GM18520 (cell line): Measurements from ENCODE around the gene TTC19.
"Not testable (repeated sequence)": the region's sequence is repeated elsewhere in the genome, so short reads cannot be mapped to it uniquely, and the experiment has no call there.

Experiments
- ATAC-seq: cut with Tn5 transposase; IDR thresholded peaks from one replicate; pipeline ENCODE4 v1.9.1; 2021; ENCODE audit not compliant: unreplicated experiment

The TTC19 gene

DNA sequence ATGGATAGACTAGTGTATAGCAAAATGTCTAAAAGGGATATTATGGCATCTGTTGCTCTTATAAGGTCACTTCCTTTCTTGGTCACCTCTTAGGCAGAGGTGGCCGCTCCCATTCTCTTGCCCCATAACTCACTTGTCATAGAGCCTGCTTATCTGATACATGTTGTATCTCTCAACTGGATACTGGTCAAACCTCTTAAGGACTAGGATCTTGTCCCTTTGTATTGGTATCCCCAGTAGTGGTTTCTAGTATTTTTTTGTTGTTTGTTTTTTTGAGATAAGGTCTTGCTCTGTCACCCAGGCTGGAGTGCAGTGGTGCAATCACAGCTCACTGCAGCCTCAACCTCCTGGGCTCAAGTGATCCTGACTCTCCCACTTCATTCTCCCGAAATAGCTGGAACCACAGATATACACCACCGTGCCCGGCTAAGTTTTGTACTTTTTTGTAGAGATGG lies 27.1 kb upstream of the TTC19 start:
- ATAC-seq: no peak

DNA sequence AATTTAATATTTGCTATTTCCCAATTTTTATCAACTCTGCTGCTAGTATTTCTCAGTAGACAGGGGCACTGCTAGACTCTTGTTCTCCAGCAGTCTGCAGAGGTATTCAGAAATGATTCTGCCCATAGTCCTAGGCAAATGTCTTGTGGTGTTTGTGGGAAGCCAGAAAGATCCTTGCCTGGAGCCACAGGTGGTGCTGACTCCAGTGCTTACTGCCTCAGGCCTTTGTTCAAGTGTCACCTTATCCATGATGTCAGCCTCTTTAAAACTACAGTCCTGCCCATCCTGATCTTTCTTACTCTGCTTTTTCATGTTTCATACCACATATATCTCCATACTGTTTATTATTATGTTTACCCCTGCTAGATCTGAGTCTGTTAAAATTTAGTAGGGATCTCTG lies 26.6 kb upstream of the TTC19 start:
- ATAC-seq: no peak

DNA sequence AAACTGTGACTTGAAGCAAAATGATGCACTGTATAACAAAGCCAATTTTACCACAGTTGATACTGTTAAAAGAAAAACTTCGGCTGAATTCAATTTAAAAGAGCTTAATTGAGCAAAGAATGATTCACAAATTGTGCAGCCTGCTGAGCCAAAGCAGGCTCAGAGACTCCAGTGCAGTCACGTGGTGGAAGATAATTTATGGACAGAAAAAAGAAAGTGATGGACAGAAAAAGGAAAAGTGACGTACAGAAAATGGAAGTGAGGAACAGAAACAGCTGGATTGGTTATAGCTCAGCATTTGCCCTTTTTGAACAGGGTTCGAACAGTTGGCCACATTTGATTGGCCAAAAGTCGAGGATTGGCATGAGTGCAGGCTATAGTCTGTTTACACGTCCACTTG lies 25.8 kb upstream of the TTC19 start:
- ATAC-seq: no peak

DNA sequence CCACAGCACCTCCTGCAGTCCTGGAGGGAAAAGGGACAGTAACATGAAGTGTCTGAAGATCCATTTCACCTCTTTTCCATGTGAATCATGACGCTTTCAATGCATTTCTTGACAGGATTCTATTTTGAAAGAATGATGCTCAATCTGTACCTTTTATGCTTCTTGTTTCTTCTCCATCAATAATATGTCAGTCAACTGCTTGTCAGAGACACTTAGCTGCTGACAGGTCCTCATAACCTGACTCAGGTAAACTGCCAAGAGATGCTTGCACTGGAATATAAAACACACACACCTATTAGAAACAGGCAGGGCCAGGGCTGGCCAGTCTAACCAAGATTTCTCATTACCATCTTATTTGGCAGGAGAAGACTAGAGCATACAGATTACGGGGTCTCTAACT lies 21.7 kb upstream of the TTC19 start:
- no peak for ATAC-seq

DNA sequence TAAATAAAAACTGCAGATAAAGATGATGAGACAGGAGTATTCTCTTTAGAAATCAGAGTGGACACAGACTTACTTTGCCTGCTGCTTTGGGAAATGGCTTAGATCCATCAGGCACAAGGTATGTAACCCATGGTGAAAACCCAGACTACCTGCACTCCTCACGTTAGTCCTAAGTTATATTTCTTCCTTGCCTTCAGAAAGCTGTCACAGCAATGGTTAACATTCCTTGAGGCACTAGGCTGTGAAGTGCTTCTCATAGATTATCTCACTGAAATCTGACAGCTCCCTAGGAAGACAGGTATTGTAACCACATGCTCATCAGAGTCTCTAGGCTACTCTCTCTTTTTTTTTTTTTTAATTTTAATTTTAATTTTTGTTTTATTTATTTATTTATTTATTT lies 21.0 kb upstream of the TTC19 start:
- no peak for ATAC-seq

DNA sequence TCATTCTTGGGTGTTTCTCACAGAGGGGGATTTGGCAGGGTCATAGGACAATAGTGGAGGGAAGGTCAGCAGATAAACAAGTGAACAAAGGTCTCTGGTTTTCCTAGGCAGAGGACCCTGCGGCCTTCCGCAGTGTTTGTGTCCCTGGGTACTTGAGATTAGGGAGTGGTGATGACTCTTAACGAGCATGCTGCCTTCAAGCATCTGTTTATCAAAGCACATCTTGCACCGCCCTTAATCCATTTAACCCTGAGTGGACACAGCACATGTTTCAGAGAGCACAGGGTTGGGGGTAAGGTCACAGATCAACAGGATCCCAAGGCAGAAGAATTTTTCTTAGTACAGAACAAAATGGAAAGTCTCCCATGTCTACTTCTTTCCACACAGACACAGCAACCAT lies 20.6 kb upstream of the TTC19 start:
- ATAC-seq: not testable (repeated sequence)

DNA sequence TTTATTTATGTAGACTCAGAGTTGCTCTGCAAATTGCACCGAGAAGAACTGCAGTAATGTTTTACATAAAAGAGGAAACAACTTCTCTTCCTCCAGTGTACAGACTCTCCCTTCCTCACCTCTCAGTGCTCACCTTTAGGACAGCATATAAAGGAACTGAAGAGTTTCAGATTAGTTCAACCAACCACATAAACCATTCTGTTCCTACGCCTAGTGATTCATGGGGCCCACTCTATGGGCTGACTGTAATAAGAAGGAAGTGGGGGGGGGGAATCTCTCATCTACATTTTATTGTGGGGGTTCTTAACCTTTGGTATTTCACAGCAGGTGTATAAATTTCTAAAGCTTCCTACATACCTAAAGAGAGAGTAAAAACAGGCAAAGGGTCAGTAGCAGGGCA lies 18.4 kb upstream of the TTC19 start:
- no peak for ATAC-seq

DNA sequence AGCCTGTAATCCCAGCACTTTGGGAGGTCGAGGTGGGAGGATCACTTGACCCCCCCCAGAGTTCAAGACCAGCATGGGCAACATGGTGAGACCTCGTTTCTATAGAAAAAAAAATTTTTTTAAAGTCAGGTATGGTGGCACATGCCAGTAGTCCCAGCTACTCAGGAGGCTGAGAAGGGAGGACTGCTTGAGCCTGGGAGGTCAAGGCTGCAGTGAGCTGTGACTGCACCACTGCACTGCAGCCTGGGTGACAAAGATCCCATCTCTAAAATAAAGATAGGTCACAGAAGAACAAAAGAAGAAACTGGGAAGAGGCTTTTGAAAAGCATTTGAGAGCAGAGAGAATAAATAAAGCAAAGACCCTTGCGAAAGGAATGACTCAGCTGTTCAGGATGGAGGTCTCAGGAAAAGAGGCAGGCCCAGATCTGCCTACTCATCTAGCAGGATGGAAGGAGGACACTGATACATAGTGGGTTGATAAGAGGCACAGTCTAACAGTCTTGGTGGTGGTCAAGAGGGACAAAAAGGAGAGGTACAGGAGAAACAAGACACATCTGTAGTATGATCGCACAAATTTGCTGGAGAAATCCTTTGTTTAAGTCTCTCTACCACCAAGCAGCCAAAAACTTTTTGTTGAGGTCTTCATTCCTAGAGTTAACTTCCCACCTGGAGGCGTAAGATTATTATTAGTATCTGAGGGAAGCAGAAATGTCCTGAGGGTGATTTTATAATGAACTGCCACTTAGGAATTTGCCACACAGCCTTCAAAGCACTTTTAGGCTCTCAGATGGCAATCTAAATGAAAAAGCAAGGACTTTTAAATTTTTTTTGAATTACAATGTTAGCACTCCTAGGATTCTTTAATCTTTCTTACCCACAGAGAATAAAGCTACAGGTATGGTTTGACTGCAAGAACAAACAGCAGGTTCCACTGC lies 17.7 kb upstream of the TTC19 start:
- ATAC-seq: no peak

DNA sequence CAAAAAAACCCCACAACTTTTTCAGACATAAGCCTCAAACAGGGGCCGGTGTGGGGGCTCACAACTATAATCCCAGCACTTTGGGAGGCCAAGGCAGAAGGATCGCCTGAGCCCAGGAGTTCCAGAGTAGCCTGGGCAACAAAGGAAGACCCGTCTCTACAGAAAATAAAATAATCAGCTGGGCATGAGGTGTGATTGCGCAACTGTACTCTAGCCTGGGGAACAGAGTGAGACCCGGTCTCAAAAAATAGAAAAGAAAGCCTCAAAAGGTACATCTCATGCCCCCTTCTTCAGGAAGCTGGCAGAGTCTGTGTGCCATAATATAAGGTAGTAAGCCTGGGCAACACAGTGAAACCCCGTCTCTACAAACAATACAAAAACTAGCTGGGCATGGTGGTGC lies 3.3 kb upstream of the TTC19 start:
- no peak for ATAC-seq

DNA sequence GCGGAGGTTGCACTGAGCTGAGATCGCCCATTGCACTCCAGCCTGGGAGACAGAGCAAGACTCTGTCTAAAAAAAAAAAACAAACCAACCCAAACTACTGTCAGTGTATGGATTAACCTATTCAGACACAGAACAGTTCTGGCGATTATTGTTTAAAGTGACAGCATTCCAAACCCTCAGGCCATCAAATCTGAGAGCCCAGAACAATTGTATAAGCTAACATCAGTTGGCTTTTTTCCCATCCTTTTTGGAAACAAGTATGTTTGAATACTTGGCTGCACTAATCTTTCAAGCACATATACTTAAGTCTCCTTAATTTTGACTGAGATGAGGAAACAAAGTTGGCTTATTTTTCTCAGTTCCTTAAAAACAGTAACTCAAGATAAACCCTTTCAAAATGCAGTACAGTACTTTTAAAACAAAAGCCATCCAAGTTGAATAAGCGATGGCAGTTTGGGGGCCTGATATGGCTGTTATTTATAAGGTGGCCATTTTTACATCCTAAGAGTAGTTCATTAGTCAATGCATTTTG lies 1.5 kb upstream of the TTC19 start:
- no peak for ATAC-seq

DNA sequence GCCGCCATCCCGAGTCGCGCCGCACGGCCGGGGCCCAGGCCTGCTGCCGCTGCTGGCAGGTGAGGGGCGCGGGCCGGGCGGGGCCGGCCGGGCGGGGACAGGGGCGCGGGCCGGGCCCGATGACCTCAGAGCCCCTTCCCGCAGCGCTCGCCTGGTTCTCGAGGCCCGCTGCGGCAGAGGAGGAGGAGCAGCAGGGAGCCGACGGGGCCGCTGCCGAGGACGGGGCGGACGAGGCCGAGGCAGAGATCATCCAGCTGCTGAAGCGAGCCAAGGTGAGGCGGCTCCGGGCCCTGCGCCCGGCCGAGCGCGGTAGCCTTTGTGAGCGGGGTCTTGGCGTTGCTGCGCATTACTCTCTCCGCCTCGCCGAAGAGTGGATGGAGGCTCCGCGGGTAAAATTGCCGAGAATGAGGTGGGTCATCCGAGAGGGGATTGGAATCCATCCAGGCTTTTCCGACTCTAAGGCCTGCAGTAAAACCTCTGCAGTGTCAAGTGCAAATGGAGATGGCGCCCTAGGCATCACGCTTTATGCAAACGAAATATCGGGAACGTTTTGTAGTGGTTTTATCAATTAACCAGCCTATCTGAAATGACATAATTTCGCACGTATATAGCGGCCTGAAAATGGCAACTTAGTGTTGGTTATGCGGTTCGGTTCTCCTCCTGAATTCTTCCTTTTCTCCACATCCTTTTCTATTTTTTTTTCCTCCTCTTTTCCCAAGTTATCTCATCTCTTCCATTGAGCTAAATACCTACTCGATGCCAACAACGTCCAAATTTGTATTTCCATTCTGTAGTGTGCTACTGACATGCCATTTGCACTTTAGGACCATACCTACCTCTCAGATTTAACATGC lies 577 bp downstream of the TTC19 start:
- peak; percentile 27 for ATAC-seq

DNA sequence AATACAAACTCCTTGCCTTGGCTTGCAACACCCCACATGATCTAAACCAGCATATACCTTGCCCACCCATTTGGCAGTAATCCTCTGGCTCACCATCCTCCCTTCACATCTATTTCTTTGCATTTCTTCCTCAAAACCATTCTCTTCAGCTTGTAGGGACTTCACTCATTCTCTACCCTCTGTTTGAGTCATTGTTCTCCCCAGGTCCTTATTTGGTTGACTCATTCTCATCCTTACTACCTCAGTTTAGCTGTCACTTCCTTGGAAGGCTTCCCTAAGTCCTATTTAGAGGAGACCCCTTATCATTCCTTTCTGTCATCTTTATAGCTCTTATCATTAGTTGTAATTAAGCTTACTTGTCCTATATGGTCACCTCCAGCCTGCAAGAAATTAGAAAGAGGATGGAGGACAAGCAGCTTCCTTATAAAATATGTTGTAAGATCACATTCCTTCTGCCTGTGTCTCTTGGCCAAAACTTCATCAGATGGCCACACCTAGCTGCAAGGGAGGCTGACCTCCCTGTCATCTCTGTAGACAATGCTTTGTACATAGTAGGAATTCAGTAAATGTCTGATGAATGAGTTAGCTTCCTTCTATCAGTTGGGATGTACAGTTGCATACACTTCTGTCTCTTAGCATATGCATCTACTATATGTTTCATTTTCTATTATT lies 1.7 kb downstream of the TTC19 start:
- ATAC-seq: no peak

DNA sequence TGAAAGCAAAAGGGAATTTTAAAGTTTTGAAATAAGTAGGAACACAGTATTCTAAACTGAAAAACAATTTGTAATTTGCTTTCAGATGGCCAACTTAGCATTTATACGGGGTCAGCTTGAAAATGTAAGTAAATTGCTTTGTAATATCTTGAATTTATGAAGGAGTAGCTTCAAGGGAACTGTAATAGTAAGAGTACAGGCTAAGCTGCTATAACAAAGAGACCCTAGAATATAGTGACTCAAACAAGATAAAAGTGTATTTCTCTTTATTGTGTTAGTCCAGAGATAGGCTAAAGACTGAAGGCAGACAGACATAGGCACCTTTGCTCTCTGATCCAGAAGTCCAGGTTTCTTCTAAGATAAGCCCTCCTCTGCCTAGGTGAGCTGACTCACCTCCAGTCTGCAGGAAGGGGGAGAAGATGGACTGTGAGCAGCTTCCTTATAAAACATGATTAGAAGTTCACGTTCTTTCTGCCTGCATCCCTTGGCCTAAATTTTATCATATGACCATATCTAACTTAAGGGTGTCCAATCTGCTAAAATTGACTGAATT lies 3.2 kb downstream of the TTC19 start:
- ATAC-seq: no peak

DNA sequence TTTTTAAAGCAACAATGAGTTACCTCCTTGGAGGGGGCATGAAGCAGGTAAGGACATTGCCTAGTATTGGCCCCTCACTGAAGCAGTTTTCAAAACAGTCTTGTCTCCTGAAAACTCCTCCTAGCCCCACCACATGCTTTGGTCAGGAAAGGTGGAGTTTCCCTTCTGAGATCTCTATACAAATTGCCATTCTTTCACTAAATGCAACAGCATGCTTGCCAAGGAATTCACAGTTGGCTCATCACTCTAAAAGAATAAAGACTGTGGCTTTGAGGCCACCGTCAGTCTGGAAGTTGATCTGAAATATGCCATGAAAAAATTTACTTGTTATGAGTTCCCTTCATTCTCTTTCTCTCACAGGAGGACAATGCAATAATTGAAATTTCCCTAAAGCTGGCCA lies 4.2 kb downstream of the TTC19 start:
- ATAC-seq: no peak

DNA sequence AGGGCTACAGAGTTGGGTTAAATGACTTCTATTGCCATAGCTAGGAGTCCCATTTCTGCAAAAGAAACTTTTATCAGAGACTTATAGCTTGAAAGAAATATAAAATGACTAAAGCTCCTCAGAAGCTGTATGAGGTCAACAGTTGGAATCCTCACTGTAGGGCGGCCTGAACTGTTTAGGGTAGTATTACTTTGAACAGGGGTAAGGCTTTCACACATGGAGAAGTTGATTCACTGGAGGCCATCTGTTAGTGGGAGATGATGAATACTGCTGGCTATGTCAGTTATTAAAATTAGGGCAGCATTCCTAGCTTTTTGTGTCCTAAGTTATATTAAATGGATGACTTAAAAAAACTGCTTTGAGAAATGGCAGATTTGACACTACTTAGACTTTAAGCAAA lies 6.0 kb downstream of the TTC19 start:
- no peak for ATAC-seq

DNA sequence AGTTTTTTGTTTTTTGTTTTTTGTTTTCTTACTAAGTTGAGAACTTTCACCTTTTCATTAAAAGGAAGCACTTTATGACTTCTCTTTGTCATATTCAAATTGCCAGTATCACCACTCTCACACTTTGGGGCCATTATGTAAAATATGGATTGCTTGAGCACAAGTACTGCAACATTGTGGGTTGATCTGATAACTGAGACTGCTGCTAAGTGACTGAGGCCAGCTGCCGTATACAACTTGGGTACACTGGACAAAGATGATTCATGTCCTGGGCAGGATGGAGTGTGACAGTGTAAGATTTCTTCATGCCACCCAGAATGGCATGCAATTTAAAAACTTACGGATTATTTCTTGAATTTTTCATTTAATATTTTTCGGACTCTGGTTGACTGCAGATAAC lies 7.8 kb downstream of the TTC19 start:
- no peak for ATAC-seq

DNA sequence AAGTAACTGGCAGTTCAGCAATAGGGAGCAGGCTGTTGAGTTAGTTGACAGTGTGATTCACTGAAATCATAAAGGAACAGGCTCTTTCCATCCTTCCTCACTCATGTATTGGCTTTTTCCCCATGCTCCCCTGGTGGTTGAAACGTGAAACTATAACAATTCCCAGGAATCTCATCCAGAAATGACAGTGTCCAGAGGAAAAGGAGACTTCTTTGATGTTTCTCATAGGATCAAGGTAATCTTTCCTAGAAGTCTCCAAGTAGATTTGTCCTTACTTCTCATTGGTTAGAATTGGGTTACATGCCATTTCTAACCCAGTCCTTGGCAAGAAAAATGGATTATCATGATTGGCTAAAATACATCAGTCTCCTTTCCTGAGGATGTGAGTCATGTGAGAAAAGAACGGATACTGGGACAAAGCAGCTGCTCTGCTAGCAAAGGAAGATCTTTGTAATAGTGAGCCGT lies 14.4 kb downstream of the TTC19 start:
- ATAC-seq: no peak

DNA sequence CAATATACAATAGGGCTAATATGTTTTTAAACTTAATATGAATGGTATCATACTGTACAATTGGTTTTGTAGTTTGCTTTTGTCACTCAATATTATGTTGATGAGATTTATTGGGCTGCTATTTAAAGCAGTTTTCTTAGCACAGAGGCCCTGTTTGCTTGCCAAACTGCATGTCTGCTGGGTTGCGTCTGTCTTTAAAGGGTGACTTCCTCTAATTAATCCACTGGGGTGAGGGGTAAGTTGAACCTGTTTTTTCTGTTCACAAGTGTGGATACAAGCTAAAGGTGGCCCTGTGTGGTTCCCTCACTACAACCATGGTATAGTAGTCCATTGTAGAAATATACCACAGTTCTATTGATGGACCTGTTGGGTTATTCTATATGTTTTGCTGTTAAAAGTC lies 19.7 kb downstream of the TTC19 start:
- no peak for ATAC-seq

DNA sequence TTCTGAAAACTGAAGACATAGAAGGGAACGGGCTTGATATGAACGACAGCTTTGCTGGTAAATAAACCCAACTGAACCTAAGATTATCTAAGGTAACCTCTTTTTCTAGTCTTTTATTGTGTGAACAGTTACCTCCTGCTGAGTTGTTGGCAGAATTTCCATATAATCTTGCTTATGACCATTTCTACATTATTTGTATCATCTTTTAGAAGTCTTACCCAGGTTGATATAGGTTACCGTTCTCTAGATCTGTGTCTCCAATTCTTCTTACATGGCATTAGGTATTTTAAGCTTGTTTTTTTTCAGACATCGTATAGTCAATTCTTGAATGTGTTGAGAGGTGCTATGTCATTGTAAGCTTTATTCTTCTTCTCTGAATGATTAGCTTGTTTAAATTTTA lies 24.3 kb downstream of the TTC19 start:
- ATAC-seq: no peak

DNA sequence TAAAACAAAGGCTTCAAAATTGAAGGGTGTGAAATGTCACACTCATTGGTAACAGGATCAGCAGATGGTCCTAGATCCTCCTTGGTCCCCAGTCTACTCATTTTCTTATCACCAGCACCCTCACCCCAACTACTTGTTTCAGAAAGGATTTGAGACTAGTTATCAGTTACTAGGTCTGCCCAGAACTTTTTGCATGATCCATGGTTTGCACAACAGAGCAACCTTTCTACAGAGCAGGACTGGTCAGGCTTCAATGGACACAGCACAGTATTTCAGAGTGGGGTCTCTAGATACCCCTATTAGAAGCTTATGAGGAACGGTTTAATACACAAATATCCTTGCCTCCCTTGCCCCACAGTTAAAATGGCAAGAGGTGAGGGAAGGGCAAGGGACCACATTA lies 25.6 kb downstream of the TTC19 start:
- no peak for ATAC-seq

DNA sequence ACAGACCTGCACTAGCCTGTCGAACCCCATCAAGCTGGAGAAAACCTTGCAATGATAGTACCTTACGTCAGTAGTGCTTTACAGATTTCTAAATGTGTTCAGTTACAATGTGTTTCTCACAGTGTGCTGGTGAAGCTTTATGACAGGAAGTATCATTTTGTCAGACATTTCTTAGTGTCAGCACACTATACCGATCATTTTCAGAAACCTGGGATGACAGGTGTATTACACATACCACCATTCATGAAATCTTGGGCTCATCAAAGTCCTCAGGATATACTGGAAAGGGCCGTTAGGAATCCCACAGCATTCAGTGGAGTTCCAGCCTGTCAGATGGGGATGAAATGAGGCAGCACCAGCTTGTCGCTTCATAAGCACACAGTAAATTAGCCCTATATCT lies 27.3 kb downstream of the TTC19 start:
- ATAC-seq: no peak
